LNCAP (cell line): ENCODE results near the gene NKIRAS2.

Experiments used
- CTCF ChIP-seq: fragments of 450-650 bp; IDR thresholded peaks from 2 replicates; pipeline ENCODE4 v1.5.1; 2017; ENCODE audit warnings: mild to moderate bottlenecking

NKIRAS2 gene

GRCh38 chr17:42050393-42051012, 30.6 kb downstream of the NKIRAS2 start, which contains the start of gene C17orf113:
C17orf113 (minus strand) TSS chr17:42050601; CDS start chr17:42043376, 7,225 bp downstream.
- TF ChIP-seq CTCF: peak; percentile 53

GRCh38 chr17:42051013-42051400, 31.1 kb downstream of the NKIRAS2 start:
- no peak for TF ChIP-seq CTCF

- TF ChIP-seq CTCF: no peak
Measured at GRCh38 chr17:42051645-42052044, 31.8 kb downstream of the NKIRAS2 start.

GRCh38 chr17:42052346-42052877, 32.5 kb downstream of the NKIRAS2 start:
- no peak for TF ChIP-seq CTCF

GRCh38 chr17:42053731-42054500, 34.0 kb downstream of the NKIRAS2 start:
- TF ChIP-seq CTCF: no peak

- TF ChIP-seq CTCF: no peak
Measured at GRCh38 chr17:42055027-42055426, 35.1 kb downstream of the NKIRAS2 start.

- no peak for TF ChIP-seq CTCF
Measured at GRCh38 chr17:42055496-42055895, 35.6 kb downstream of the NKIRAS2 start.
